Measurements from ENCODE around the gene MRPL44. TPM values are rescaled to one million over a fixed set of nuclear protein-coding genes. Genes with fewer than 3 reads are reported as not detected.

MRPL44 gene
- total RNA-seq, 1 donor from 2014 or later: 20.7 TPM

GRCh38 chr2:224016963-224017362 is 59.7 kb downstream of the MRPL44 start:
- no peak for ATAC-seq
- no peaks in the 10 kb centered on the region for H3K36me3 ChIP-seq
- H3K27me3 ChIP-seq (ENCODE audit: low read depth): no peaks in the 10 kb centered on the region
- H3K27ac ChIP-seq: no peak overlapping the region
- no peak for DNase-seq
- TF ChIP-seq CTCF (IDR thresholded peaks at IDR 0.05): no peak
- H3K4me1 ChIP-seq: no peaks in the 10 kb centered on the region
- H3K9me3 ChIP-seq: no peaks in the 10 kb centered on the region
- intact Hi-C loops (cut with DNase I): no loop called here
- H3K4me3 ChIP-seq: no peak overlapping the region

Other genes with a start within 250 kb of the MRPL44 start
- gene AP1S3, start 119.9 kb upstream of the MRPL44 start, total RNA-seq: 6.4 TPM
- gene WDFY1, start 12.1 kb upstream of the MRPL44 start, total RNA-seq: 45.5 TPM
- 5.6 TPM for gene SERPINE2, start 81.8 kb downstream of the MRPL44 start, total RNA-seq